ENCODE data around the gene NEUROD4.

The NEUROD4 gene

GRCh38 chr12:55044135-55044534 is 24.4 kb downstream of the NEUROD4 start:
- no peak overlapping the region for H3K4me2 ChIP-seq (ENCODE audit: low read depth, low read length, poor library complexity, severe bottlenecking)
- H3K27ac ChIP-seq (ENCODE audit: low read depth, low read length) = no peak overlapping the region
- H3K9me3 ChIP-seq (ENCODE audit: insufficient read depth, low read length) = no peaks in the 10 kb centered on the region

GRCh38 chr12:55049676-55050075 is 29.9 kb downstream of the NEUROD4 start:
- Histone ChIP-seq H3K4me2 (ENCODE audit: low read depth, low read length, poor library complexity, severe bottlenecking) (no peak overlapping the region), H3K27ac (ENCODE audit: low read depth, low read length) (no peak overlapping the region), H3K79me2 (ENCODE audit: insufficient read depth, low read length) (no peaks in the 10 kb centered on the region), H3K4me3 (ENCODE audit: insufficient read depth, low read length, poor library complexity, severe bottlenecking) (no peak overlapping the region), H3K36me3 (ENCODE audit: low read length) (no peaks in the 10 kb centered on the region), H3K27me3 (ENCODE audit: low read length) (no peaks in the 10 kb centered on the region), H3K9me2 (replicated peaks; ENCODE audit: insufficient read depth, low read length) (no peaks in the 10 kb centered on the region), H2AFZ (ENCODE audit: low read depth, low read length, severe bottlenecking) (no peak overlapping the region), H3K9me3 (ENCODE audit: insufficient read depth, low read length) (no peaks in the 10 kb centered on the region), H3K9ac (ENCODE audit: low read length) (no peak overlapping the region), H4K20me1 (ENCODE audit: low read depth, low read length) (no peaks in the 10 kb centered on the region), H3F3A (ENCODE audit: insufficient read depth) (no peaks in the 10 kb centered on the region)
- TF ChIP-seq EZH2phosphoT487 (conservative IDR thresholded peaks at IDR 0.05; ENCODE audit: low read length) (no peak), CTCF (IDR thresholded peaks at IDR 0.05; ENCODE audit: insufficient read depth, low read length, poor library complexity, severe bottlenecking) (no peak)

More at GRCh38 chr12:55044135-55044534, 24.4 kb downstream of the NEUROD4 start:
- Histone ChIP-seq H3F3A (ENCODE audit: insufficient read depth) (no peaks in the 10 kb centered on the region), H3K9ac (ENCODE audit: low read length) (no peak overlapping the region), H3K79me2 (ENCODE audit: insufficient read depth, low read length) (no peaks in the 10 kb centered on the region), H3K4me3 (ENCODE audit: insufficient read depth, low read length, poor library complexity, severe bottlenecking) (no peak overlapping the region), H3K36me3 (ENCODE audit: low read length) (no peaks in the 10 kb centered on the region), H4K20me1 (ENCODE audit: low read depth, low read length) (no peaks in the 10 kb centered on the region), H2AFZ (ENCODE audit: low read depth, low read length, severe bottlenecking) (no peak overlapping the region), H3K27me3 (ENCODE audit: low read length) (no peaks in the 10 kb centered on the region), H3K9me2 (replicated peaks; ENCODE audit: insufficient read depth, low read length) (no peaks in the 10 kb centered on the region)
- TF ChIP-seq EZH2phosphoT487 (conservative IDR thresholded peaks at IDR 0.05; ENCODE audit: low read length) (no peak), CTCF (IDR thresholded peaks at IDR 0.05; ENCODE audit: insufficient read depth, low read length, poor library complexity, severe bottlenecking) (no peak)

- no peak overlapping the region for H2AFZ ChIP-seq (ENCODE audit: low read depth, low read length, severe bottlenecking)
- no peak overlapping the region for H3K9ac ChIP-seq (ENCODE audit: low read length)
- H3K9me2 ChIP-seq (replicated peaks; ENCODE audit: insufficient read depth, low read length) = no peaks in the 10 kb centered on the region
- no peak overlapping the region for H3K27ac ChIP-seq (ENCODE audit: low read depth, low read length)
- no peaks in the 10 kb centered on the region for H3K9me3 ChIP-seq (ENCODE audit: insufficient read depth, low read length)
- no peak for TF ChIP-seq EZH2phosphoT487 (conservative IDR thresholded peaks at IDR 0.05; ENCODE audit: low read length)
- TF ChIP-seq CTCF (IDR thresholded peaks at IDR 0.05; ENCODE audit: insufficient read depth, low read length, poor library complexity, severe bottlenecking) = no peak
- no peak overlapping the region for H3K4me3 ChIP-seq (ENCODE audit: insufficient read depth, low read length, poor library complexity, severe bottlenecking)
- no peaks in the 10 kb centered on the region for H3K36me3 ChIP-seq (ENCODE audit: low read length)
- no peaks in the 10 kb centered on the region for H3K79me2 ChIP-seq (ENCODE audit: insufficient read depth, low read length)
- H3K27me3 ChIP-seq (ENCODE audit: low read length) = no peaks in the 10 kb centered on the region
- no peaks in the 10 kb centered on the region for H3F3A ChIP-seq (ENCODE audit: insufficient read depth)
- no peaks in the 10 kb centered on the region for H4K20me1 ChIP-seq (ENCODE audit: low read depth, low read length)
- H3K4me2 ChIP-seq (ENCODE audit: low read depth, low read length, poor library complexity, severe bottlenecking) = no peak overlapping the region
Observed at GRCh38 chr12:55051197-55051947, 31.6 kb downstream of the NEUROD4 start.
